OCI-LY1 (cell line): ENCODE measurements around the gene SDCCAG8.

Source experiments
- EZH2 ChIP-seq: fragments of 200-600 bp; sonication (generic), shearing (Covaris generic); IDR thresholded peaks from 2 replicates; pipeline ENCODE4 v1.8.0; 2017; ENCODE audit warnings: borderline replicate concordance, mixed run types, mild to moderate bottlenecking, antibody characterized with exemption, low read length, moderate library complexity, mixed read lengths
- TF ChIP-seq, protein P1 (sequence below): fragments of 200-600 bp; sonication (generic), shearing (Covaris generic); IDR thresholded peaks from 2 replicates; pipeline ENCODE4 v1.5.1; 2017; ENCODE audit warnings: mild to moderate bottlenecking, antibody characterized with exemption, low read length, moderate library complexity, mixed read lengths

DNA sequence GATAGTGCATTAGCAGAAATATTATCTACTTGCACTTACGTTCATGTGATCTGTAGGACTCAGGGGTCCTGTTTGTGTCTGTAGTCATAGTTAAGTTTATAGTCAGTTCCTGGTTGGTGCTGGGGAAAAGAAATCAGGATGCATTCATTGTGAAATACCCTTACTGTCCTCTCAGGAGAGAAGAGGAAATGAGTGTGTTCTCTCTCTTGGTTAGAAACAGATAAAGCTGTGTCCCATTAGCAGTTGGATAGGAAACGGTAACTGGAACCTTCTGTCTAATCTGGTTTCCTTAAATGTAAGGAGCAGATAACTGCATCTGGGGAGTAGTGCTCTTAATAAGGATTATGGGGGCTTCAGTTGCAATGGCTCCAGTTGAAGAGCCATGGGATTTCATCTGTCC lies 8.9 kb downstream of the SDCCAG8 start:
- TF ChIP-seq, protein P1, sequence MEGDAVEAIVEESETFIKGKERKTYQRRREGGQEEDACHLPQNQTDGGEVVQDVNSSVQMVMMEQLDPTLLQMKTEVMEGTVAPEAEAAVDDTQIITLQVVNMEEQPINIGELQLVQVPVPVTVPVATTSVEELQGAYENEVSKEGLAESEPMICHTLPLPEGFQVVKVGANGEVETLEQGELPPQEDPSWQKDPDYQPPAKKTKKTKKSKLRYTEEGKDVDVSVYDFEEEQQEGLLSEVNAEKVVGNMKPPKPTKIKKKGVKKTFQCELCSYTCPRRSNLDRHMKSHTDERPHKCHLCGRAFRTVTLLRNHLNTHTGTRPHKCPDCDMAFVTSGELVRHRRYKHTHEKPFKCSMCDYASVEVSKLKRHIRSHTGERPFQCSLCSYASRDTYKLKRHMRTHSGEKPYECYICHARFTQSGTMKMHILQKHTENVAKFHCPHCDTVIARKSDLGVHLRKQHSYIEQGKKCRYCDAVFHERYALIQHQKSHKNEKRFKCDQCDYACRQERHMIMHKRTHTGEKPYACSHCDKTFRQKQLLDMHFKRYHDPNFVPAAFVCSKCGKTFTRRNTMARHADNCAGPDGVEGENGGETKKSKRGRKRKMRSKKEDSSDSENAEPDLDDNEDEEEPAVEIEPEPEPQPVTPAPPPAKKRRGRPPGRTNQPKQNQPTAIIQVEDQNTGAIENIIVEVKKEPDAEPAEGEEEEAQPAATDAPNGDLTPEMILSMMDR: no peak
- no peak for TF ChIP-seq EZH2
